SK-MEL-5 (cell line): ENCODE measurements around the gene NEIL3. TPM values are rescaled to one million over a fixed set of nuclear protein-coding genes. Genes with fewer than 3 reads are reported as not detected.
A peak's percentile ranks its signal among the peaks of the same experiment; 100 is the strongest.

Experiments used
- DNase-seq: peaks from one replicate; pipeline ENCODE4 v3.0.0-alpha.2; 2016; ENCODE audit warnings: low read depth, low spot score
- in situ Hi-C: cut with HindIII; loops from 2 replicates; pipeline ENCODE4 v1.10.0; 2016; ENCODE audit warnings: low sequenced_read_pairs, high pct_unique_total_duplicates, low pct_unique_long_range_greater_than_20kb
- polyA plus RNA-seq, 2 experiments: library from polyadenylated mRNA; depleted of rRNA; stranded (reverse); fragments of >200 nt; gene quantifications; 2 replicates each; pipeline ENCODE4 v1.2.3, GENCODE V29; 2015
- total RNA-seq: library from RNA; depleted of rRNA; stranded (reverse); fragments of >200 nt; shearing (Covaris generic); gene quantifications from 2 replicates; pipeline ENCODE4 v1.2.3, GENCODE V29; 2014; rRNA removed

Gene NEIL3, protein sequence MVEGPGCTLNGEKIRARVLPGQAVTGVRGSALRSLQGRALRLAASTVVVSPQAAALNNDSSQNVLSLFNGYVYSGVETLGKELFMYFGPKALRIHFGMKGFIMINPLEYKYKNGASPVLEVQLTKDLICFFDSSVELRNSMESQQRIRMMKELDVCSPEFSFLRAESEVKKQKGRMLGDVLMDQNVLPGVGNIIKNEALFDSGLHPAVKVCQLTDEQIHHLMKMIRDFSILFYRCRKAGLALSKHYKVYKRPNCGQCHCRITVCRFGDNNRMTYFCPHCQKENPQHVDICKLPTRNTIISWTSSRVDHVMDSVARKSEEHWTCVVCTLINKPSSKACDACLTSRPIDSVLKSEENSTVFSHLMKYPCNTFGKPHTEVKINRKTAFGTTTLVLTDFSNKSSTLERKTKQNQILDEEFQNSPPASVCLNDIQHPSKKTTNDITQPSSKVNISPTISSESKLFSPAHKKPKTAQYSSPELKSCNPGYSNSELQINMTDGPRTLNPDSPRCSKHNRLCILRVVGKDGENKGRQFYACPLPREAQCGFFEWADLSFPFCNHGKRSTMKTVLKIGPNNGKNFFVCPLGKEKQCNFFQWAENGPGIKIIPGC
- total RNA-seq, result 7.4 and 9.0 TPM in 2 replicates
- 9.7 and 9.8 TPM in 2 replicates for polyA plus RNA-seq (2015; cell fraction: cytosol; rRNA removed)
- polyA plus RNA-seq (2015; cell fraction: nucleus; rRNA removed), result 9.0 and 16.1 TPM in 2 replicates

DNA sequence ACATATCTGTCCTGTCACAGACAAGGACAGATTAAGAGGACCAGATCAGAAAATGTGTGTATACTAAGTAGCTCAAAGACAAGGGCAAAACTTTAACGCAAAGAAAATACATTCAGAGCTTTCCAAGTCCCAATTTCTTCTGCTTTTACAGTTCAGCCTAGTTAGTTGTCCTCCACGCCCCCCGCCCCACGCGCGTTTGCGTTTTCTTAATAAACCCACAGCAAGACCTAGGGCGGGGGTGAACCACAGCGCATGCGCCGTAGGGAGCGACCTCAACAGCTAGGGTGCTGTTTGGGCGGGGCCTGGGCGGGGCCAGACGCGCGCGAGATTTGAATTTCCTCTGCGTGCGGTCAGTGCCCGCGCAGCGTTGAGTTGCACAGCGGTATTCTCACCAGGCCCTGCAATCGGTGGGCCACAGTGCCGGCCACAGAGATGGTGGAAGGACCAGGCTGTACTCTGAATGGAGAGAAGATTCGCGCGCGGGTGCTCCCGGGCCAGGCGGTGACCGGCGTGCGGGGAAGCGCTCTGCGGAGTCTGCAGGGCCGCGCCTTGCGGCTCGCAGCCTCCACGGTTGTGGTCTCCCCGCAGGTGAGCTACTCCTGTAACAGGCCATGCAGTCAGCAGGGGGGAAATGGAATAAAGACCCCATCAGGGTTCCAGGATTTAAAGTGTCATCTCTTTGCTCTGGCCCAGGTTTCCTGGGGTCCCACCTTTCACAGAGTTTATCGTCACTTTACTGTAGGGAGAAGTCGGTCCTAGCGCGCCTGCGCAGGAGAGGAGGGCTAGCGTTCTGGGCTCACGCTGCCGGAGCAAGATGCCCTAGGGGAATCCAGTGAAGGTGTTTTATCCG is at the start of gene NEIL3:
TSS of gene NEIL3 (plus strand) at position 353 of the 850 bp plus-strand sequence. CDS start at position 433, 80 bp downstream.
- peak; percentile 91 for DNase-seq
- in situ Hi-C loops, result no loop called here

DNA sequence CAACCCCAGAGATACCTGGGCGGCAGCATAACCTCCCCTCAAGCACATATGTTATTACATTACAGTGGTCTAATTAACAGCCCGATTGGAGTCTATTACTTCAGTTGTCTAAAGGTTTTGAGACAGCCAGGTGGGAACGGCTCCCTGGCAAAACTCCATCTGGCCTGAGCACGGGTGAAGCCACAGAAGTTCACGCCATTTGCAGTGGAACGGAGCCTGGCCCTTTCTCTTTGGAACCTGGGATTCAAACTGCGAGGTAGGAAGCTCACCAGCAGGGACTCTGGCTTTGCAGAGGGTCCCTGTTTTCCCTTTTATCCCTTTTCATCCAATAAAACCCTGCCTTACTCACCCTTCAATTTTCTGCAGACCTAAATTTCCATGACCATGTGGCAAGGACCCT is 45.9 kb upstream of the NEIL3 start:
- in situ Hi-C loops, result no loop called here

DNA sequence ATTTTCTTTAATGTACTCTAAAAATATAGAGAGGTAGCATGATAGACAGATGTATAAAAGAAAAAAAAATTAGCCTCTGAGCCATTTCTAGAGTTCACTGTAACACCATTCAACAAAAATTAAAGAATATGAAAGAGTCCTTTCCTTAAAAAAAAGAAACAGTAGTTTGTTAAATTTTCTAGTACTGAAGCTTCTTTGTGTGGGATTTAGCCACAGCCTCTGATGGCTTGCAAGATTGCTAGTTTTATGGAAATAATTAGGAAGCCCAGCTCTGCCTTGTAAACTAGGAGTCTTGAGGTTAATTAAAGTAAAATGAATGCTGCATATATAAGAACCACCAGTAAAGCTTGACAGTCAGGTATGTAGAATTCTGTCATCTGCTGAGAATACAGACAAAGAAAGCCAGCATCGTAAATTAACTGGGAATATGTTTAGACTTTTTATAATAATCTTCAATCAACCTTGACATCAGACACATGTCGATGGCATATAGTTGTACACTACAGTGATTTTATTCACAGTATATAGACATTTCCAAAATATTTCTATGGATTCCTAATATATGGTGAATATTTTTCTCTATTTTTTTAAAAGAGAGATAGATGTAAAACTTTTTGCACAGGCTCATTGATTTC is 44.8 kb upstream of the NEIL3 start:
- peak; percentile 31 for DNase-seq
- in situ Hi-C loops, result no loop called here

More for the DNA sequence above, 45.9 kb upstream of the NEIL3 start:
- no peak for DNase-seq

DNA sequence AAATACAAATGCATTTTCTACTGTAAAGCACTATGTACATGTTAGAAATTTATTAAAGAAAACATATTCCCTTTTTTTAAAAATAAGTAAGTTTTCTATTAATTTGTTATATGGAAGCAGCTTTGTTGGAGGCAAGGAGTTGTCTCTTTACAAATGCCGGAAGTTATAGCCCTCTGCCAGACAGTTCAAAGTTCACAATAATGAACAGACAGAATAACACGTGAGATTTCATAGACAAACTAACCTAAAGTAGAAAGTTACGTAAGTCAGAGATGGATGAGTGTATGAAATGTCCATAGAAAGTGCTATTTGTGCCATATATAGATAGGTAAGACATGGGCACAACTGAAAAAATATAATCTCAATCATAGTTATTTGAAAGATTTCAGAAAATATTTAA is 43.9 kb upstream of the NEIL3 start:
- in situ Hi-C loops, result no loop called here
- no peak for DNase-seq

DNA sequence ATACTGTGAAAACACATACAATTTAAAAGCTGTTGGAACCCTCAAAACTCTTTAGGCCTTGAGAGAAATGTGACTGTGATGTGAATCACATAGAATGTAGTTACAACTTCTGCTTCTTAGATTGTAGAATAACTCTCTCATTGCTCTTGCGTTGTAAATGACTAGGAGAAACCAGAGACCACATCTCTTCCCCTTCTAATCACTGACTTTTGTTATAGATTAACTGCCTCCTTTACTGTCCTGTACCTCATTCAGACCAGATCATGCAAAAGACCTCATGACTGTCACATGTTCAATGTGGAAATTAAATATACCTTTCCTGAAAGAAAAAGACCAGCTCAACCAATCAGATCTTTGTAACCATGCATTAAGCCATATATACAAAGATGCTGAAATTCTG is 43.2 kb upstream of the NEIL3 start:
- in situ Hi-C loops, result no loop called here
- DNase-seq, result no peak

DNA sequence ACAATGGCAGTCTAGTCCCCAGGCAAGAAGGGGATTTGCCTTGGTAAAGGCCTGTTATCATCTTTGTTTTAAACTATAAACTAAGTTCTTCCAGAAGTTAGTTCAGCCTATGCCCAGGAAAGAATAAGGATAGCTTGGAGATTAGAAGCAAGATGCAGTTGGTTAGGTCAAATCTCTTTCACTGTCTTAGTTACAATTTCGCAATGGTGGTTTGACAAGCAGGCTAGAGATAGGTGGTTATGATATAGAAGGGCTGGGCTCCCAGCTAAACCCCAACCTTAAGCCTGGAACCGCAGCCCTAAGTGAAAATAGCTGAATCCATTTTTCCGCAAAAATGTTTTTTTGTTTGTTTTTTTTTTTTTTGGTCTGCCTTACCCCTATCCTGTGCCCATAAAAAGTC is 41.8 kb upstream of the NEIL3 start:
- DNase-seq, result no peak
- in situ Hi-C loops, result no loop called here

DNA sequence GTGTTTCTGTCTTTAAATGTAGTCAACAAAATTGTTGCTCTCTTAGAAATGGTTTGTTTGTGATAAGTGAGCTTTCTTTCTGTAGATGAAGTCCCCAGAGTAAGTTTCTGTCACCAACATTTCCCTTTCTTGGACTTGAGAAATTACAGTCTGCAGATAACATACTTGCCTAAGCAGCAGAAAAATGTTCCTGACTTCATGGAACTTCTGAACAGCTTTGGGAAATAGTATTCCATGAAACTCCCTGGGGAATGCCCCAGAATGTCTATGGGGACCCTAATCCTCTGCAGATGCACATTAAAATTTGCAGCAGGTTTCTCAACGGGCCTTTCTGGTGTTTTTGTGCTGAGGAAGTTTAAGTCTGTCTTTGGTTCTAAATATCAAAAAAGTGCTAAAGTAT is 38.6 kb upstream of the NEIL3 start:
- DNase-seq, result no peak
- in situ Hi-C loops, result no loop called here

DNA sequence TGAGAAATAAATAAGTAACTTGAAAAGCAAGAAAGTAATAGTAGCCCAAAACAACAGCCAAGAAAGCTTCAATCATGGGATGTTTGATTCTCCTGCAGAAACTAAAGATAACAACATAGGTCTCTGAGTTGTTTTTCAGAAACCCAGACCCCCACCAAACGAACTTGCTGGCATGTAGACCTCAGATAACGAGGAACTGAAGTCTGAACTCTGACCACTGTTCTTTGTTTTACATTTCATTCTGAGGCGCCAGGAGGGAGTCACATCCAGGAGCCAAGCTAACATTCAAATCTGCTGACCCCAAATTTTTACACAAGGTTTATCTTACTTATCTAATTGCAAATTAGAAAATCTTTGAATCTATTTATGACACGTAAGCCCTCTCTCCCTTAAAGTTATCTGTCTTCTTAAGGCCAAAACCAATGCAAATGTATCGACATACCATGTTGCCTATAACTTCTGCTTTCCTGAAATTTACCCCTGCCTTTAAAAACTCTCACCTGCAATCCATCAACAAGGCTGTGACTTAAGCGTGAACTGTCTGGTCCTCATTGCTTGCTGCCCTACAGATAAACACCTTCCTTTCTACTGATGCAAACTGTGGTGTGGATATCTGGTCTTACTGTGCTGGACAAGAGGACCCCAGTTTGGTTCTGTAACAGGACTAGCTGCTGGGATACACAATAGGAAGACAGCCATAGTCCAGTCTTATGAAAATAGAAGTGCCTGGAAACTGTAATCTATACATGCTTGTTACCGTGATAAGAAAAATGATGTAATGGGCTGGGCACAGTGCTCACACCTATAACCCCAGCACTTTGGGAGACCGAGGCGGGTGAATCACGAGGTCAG is 37.5 kb upstream of the NEIL3 start:
- DNase-seq, result no peak
- in situ Hi-C loops, result no loop called here

DNA sequence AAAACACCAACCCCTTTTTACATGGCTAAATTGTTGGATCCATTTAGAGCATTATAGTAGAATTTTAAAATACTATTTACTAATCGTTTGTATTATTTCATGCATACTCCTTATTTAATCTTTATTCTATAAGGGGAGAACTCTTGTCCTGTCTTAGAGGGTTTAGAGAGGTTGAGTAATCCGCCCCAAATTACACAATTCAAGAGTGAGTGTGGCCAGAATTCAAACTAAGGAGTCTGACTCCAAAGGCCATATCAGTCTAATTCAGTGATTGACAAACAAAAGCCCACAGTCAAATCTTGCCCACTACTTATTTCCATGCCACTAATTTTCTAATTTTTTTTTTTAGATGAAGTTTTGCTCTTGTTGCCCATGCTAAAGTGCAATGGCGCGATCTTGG is 33.7 kb upstream of the NEIL3 start:
- in situ Hi-C loops, result no loop called here
- no peak for DNase-seq

DNA sequence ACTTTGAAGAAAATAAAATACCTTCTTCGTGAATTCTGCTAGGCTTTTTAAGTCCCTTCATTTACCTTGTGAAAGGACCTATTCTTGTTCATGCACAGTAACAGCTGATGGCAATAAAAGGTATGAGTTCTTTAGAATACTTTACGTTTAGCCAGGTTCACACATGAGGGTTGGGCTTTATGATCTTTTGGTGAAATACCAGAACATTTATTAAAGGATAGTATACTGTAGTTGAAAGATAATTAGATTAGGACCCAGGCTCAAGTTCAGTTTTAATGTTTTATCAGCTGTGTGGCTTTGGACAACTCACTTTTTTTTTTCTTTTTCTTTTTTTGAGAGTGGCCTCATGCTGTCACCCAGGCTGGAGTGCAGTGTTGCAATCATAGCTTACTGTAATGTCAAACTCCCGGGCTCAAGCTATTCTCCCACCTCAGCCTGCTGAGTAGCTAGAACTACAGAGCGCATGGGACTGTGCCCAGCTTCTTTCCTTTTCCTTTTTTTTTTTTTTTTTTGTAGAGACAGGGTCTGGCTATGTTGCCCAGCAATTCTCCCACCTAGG is 28.2 kb upstream of the NEIL3 start:
- in situ Hi-C loops, result no loop called here

DNA sequence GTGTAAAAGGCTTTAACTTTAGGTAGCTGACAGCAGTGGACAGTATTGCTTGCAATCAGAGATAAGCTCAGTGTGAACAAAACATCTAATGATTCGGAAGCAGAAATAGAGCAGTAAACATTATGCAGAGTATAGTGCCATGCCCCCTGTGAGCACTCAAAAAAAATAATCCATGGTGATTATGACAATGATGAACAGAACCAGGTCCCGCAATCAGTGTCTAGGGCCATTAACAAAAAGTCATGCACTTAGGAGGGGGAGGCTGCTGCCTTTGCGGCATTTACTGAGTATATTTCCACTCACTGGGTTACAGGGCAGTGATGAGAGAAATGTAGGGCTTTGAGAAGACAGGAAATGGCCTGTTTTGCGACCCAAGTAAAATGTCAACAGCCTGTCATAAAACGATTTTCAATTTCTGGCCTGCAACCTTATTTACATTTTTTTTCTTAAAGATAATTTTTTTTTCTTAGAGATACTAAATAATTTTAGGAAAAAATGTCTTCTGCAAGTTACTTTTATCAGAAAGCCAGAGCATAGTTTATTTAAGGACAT is 27.3 kb upstream of the NEIL3 start:
- in situ Hi-C loops, result no loop called here
- DNase-seq, result no peak

More for the DNA sequence above, 28.2 kb upstream of the NEIL3 start:
- no peak for DNase-seq

DNA sequence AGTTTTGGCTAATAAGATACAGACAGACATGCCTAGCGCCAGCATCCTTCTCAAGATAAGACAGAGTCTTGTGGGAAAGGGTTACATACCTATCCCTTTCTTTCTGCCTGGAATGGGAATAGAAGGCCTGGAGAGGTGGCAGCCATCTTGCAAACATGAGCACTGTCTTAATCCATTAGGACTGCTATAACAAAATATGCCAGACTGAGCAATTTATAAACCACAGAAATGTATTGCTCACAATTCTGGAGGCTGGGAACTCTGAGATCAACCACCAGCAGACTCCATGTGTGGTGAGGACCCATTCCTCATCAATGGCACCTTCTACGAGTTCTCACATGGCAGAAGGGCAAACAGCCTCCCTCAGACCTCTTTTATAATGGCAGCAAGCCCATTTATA is 26.5 kb upstream of the NEIL3 start:
- no peak for DNase-seq
- in situ Hi-C loops, result no loop called here

DNA sequence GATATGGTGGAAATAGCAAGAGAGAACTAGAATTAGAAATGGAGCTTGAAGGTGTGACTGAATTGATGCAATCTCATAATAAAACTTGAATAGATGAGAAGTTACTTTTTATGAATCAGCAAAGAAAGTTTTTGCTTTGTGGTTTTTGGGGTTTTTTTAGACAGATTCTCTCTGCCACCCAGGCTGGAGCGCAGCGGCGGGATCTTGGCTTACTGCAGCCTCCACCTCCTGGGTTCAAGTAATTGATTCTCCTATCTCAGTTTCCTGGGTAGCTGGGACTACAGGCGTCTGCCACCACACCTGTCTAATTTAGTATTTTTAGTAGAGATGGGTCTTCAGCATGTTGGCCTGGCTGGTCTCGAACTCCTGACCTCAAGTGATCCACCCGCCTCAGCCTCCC is 23.7 kb upstream of the NEIL3 start:
- DNase-seq, result no peak
- in situ Hi-C loops, result no loop called here

DNA sequence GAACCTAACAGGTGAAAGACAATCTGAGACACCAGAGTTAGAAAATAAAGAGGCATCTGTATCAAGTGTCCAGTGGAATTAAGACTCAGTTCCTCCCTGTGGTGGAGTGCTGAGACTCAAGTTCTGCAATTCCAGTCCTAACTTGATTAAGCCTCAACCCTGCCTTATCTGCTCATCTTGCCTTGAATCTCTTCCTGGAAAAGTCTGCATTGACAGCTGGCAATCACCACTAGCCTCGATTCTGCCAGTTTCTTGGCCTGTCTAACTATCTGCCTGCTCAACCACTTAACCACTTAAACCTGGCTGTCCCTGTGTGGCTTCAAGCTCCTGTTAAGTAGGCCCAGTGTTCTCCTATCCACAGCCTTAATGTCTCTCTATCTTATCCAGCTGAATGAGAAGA is 22.4 kb upstream of the NEIL3 start:
- no peak for DNase-seq
- in situ Hi-C loops, result no loop called here

DNA sequence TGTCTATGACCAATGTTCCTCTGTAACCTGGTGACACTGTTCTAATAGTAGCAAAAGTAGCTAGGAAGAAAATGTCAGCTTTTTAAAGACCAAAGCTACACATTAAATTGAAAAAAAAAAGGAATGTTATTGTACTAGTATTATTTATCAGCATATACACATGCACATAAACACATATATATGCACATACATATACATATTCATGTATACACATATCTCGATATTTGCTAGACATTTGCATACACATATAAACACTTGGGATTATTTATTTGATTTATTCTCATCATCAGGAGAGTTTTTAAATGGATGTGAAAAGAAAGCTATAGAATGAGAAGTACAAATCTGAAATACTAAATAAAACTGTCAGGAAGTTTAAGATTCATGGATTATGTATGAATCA is 21.3 kb upstream of the NEIL3 start:
- DNase-seq, result no peak

DNA sequence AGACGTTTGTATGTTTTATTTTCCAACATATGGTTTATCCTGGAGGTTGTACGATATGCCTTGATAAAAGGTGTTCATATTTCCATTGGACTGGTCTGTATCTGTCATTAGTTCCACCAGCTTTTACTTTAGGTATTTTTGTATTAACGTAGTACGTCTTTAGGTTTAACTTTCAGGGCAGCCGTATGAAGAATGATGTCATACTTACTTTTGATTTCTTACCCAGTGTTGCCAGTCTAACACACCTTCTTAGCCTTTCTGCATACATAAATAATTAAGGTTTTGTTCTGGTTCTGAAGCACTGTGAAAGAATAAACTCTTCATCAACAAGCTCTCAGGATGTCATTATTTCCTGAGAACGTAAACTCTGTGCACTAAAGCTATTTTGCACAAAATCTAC is 18.9 kb upstream of the NEIL3 start:
- no peak for DNase-seq
- in situ Hi-C loops, result no loop called here

More for the DNA sequence above, 21.3 kb upstream of the NEIL3 start:
- in situ Hi-C loops, result no loop called here
